Myometrial cell (primary cell): ENCODE data around the gene ZNF761. TPM values are rescaled to one million over a fixed set of nuclear protein-coding genes. Genes with fewer than 3 reads are reported as not detected.

ENCODE experiments used
- total RNA-seq: library from RNA; depleted of rRNA; stranded (reverse); fragments of >200 nt; gene quantifications from 2 replicates; pipeline ENCODE4 v1.2.3, GENCODE V29; 2015

ZNF761 gene
- total RNA-seq: 9.2 and 14.2 TPM in 2 replicates

GRCh38 chr19:53431399-53432087 is at the start of gene ZNF761:
Gene ZNF761, plus strand, starts transcription at chr19:53431984. Its CDS starts 15,285 bp downstream, at chr19:53447269.

DNA sequence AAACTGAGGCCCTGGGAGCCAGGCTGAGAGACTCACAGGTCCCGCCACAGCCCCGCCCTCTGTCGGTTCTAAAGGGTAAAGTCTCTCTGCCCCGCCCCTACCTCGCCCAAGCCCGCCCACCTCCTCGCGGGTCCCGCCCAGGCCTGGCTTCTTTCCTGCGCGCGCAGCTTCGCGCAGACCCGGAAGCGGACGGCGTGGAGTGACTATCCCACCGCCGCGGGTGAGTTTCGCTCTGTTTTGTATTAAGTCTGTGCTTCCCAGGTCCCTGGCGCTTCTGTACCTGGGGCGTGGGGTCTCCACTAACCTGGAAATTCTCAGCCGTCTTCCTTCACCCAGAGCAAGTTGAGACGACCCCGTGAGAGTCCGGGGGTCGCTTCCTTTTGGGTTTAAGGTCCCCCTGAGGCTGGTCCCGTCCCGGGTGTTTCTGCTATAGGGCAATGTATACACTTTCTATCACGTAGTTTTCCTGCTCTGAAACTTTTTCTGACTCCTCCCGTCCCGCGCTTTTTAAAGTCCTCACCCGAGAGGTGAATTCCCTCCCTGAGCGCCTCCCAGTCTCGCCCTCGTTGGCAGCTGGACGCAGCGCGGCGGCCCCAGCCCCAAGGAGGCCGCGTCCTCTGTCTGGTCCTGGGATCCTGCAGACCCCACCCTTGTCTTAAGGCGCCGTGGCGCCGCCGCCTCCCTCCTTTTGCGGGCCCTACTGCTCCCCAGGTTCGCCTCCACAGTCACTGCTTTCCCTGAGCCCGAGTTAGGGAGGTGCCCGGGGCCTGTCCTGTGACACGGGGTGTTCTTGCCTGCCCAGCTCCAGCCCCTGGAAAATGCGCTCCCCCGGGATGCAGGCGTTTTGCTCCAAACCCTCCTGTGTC is 36.6 kb upstream of the ZNF761 start, which contains the start of gene ZNF765:
Gene ZNF765 (plus strand): TSS at position 176 of the 866 bp plus-strand sequence. CDS start 2,867 bp downstream, outside the sequence.

GRCh38 chr19:53467485-53468262 is 35.9 kb downstream of the ZNF761 start, which contains the start of gene ZNF813:
Gene ZNF813, plus strand, starts transcription at chr19:53467733. Its CDS starts 16,090 bp downstream, at chr19:53483823.

Other genes with a start within 250 kb of the ZNF761 start
- gene ZNF665, start 238.6 kb upstream of the ZNF761 start, total RNA-seq: 1.7 and 8.2 TPM in 2 replicates
- 6.9 and 13.1 TPM in 2 replicates for gene ZNF677, start 177.1 kb upstream of the ZNF761 start, total RNA-seq
- gene VN1R2, start 173.7 kb upstream of the ZNF761 start, total RNA-seq: not detected in 2 replicates
- not detected in 2 replicates for gene VN1R4, start 164.3 kb upstream of the ZNF761 start, total RNA-seq
- 3.7 and 3.9 TPM in 2 replicates for gene ZNF845, start 98.2 kb upstream of the ZNF761 start, total RNA-seq
- 0.86 and 0.89 TPM in 2 replicates for gene ZNF525, start 66.3 kb upstream of the ZNF761 start, total RNA-seq
- 2.6 and 3.9 TPM in 2 replicates for gene ZNF765, start 36.8 kb upstream of the ZNF761 start, total RNA-seq
- 0.58 and 2.1 TPM in 2 replicates for gene ZNF813, start 35.7 kb downstream of the ZNF761 start, total RNA-seq
- gene ZNF331, start 106.2 kb downstream of the ZNF761 start, total RNA-seq: 5.5 and 8.9 TPM in 2 replicates
- not detected in 2 replicates for gene DPRX, start 200.0 kb downstream of the ZNF761 start, total RNA-seq